ENCODE results near the gene ZNF213.

The ZNF213 gene

GRCh38 chr16:3106205-3106928, 28.5 kb upstream of the ZNF213 start:
- peak overlapping the region; percentile 85 for H3K27ac ChIP-seq
- TF ChIP-seq CTCF (IDR thresholded peaks at IDR 0.05) (no peak), ZFX (IDR thresholded peaks at IDR 0.05; ENCODE audit: borderline replicate concordance) (no peak)

GRCh38 chr16:3112058-3112880, 22.6 kb upstream of the ZNF213 start, which contains the start of gene ZNF205:
ZNF205 (plus strand) TSS chr16:3112586; CDS start chr16:3113431, 845 bp downstream.
- peak within 1 kb of the TSS; percentile 66 for H3K27ac ChIP-seq

DNA sequence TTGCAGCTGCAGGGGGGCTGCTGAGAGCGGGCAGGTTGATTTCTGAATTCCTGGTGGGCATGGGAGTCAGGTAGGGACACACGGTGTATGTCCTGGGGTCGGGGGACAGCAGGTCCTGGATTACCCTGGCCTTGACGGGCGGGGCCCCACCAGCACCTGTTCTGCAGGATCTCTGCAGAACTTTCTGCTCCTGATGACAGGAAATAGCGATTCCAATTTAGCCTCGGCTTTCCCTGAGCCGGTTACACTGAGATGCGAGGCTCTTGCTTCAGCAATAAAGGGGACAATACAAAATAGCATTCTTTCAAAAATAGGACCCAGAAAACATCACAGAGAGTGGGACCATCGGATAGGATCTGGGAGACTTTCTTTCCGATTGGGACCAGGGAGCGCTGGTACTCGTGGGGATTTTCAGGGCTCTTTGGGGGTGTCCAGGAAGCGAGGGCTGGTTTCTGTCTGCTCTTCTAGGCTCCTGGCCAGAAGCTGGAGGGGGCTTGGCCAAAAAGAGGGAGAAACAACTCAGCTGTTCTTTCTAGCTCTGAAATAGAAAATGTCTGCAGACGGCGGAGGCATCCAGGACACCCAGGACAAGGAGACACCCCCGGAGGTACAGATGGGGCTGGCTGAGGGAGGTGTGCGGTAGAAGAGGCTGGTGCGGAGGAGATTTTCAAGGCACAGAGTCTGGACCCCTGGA, 21.8 kb upstream of the ZNF213 start:
- peak overlapping the region; percentile 66 for H3K27ac ChIP-seq
- no peak for TF ChIP-seq CTCF (IDR thresholded peaks at IDR 0.05)
- no peak for TF ChIP-seq ZFX (IDR thresholded peaks at IDR 0.05; ENCODE audit: borderline replicate concordance)

More at GRCh38 chr16:3112058-3112880, 22.6 kb upstream of the ZNF213 start, which contains the start of gene ZNF205:
- TF ChIP-seq ZFX (IDR thresholded peaks at IDR 0.05; ENCODE audit: borderline replicate concordance), result no peak
- TF ChIP-seq CTCF (IDR thresholded peaks at IDR 0.05), result no peak

- H3K27ac ChIP-seq, result peak overlapping the region; percentile 66; the same call in 1 of the 2 replicates
- TF ChIP-seq ZFX (IDR thresholded peaks at IDR 0.05; ENCODE audit: borderline replicate concordance), result no peak
- TF ChIP-seq CTCF (IDR thresholded peaks at IDR 0.05), result no peak
Observed at GRCh38 chr16:3113765-3114479, 20.9 kb upstream of the ZNF213 start.

DNA sequence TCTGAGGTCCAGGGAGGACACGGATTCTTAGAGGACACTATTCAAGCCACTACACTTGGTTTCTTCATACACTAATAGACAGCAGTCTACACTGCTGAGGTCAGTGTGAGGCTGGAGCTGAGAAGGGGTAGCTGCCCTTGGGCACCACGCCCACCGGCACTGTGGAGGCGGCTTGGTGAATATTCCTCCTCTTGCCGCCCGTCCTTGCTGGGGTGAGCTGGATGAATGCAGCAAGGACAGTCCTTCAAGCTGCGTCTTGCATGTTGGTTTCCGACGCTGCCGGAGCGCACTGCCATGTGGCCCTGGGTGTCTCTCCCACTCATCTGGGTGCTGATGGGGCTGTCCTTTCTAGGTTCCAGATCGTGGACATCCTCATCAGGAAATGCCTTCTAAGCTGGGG, 19.8 kb upstream of the ZNF213 start:
- TF ChIP-seq CTCF (IDR thresholded peaks at IDR 0.05) (no peak), ZFX (IDR thresholded peaks at IDR 0.05; ENCODE audit: borderline replicate concordance) (no peak)
- no peak overlapping the region for H3K27ac ChIP-seq

DNA sequence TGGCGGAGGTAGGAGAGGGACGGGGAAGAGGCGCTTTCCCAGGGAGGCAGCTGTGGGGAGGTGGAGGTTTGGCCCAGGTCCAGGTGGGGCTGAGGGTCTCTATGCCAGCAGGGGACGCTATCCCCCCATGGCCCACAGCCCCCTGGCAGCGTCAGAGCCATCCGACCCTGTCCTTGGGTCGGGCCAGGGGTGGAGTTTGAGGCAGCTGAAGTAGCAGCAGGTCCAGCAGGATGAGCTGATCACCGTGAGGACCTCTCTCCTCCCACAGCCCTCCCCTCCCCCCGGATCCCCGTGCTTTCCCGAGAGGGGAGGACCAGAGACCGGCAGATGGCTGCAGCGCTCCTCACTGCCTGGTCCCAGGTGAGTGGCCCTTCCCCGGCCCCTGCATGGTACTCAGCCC, 19.3 kb upstream of the ZNF213 start:
- 0 out of 2 replicates have a peak, but pooled peaks have one; percentile 9 for TF ChIP-seq CTCF (IDR thresholded peaks at IDR 0.05)
- no peak for TF ChIP-seq ZFX (IDR thresholded peaks at IDR 0.05; ENCODE audit: borderline replicate concordance)
- no peak overlapping the region for H3K27ac ChIP-seq

All from 22Rv1 (cell line).